K562 (cell line): ENCODE measurements around the gene EFCAB12. TPM values are rescaled to one million over a fixed set of nuclear protein-coding genes. Genes with fewer than 3 reads are reported as not detected.

ENCODE experiments used
- ATAC-seq: fragments of 200-7000 bp; cut with Tn5 transposase; 3 replicates; pipeline ENCODE4 v1.9.1; 2020; ENCODE audit warnings: moderate library complexity
- BruUV-seq: library from RNA; stranded (reverse); fragments of 400-500 nt; replicated peaks from 2 replicates; lab custom pipeline; 2021; lab: Mats Ljungman, UMichigan
- CTCF ChIA-PET: fragments of 300-600 bp; formaldehyde crosslinking; extraction: SDS; loops from one replicate; lab custom pipeline; 2021; ENCODE audit warnings: low intra/inter-chr PET ratio; lab: Yijun Ruan, JAX
- POLR2A ChIA-PET: fragments of 300-600, 350-650 bp; sonication (Branson Sonifier 250); formaldehyde crosslinking; extraction: SDS; loops from one replicate; lab custom pipeline; 2021; ENCODE audit warnings: antibody characterized with exemption, inconsistent platforms; lab: Yijun Ruan, JAX
- DNase-seq, 4 experiments: peaks; one replicate each; pipeline versions ENCODE4 v3.0.0 to v3.0.0-alpha.2; 2011 to 2018; ENCODE audit warnings: low spot score in 3 of 4, mixed read lengths in 3 of 4; ENCODE audit errors: extremely low read depth in 1 of 4
- FAIRE-seq: peaks from 2 replicates; lab custom pipeline; 2011; peaks lifted over from hg19 to GRCh38; lab: Jason Lieb, UNC
- H2AFZ ChIP-seq: 2 replicates; pipeline ENCODE4 v1.6.0; 2011; ENCODE audit warnings: low read depth, low read length, control low read depth, inconsistent platforms
- H3K27ac ChIP-seq: fragments of 200-600 bp; 3 replicates; pipeline ENCODE4 v1.8.0; 2011; ENCODE audit warnings: low read depth, mild to moderate bottlenecking, control low read depth, inconsistent platforms, low read length, moderate library complexity, mixed read lengths; ENCODE audit errors: extremely low read depth
- H3K27me3 ChIP-seq, 2 experiments: fragments of 300-600 bp in 1 of 2; 2 replicates in 1 of 2; 3 replicates in 1 of 2; pipeline versions ENCODE4 v1.6.0 to v1.8.0; 2011; ENCODE audit warnings: inconsistent platforms in 2 of 2, low read length in 2 of 2, mild to moderate bottlenecking in 1 of 2, mixed read lengths in 1 of 2, moderate library complexity in 1 of 2; ENCODE audit not compliant: control insufficient read depth in 2 of 2, insufficient read depth in 2 of 2
- H3K36me3 ChIP-seq: fragments of 300-600 bp; 3 replicates; pipeline ENCODE4 v1.8.0; 2011; ENCODE audit warnings: mild to moderate bottlenecking, low read length, inconsistent platforms; ENCODE audit not compliant: control insufficient read depth, insufficient read depth
- H3K4me1 ChIP-seq, 2 experiments: fragments of 200-600 bp in 1 of 2; replicated peaks in 1 of 2; 2 replicates in 1 of 2; 3 replicates in 1 of 2; pipeline versions ENCODE4 v1.5.1 to v1.8.0; 2011; ENCODE audit warnings: inconsistent platforms in 2 of 2, low read length in 2 of 2, mild to moderate bottlenecking in 1 of 2, mixed read lengths in 1 of 2, moderate library complexity in 1 of 2; ENCODE audit not compliant: control insufficient read depth in 2 of 2, insufficient read depth in 2 of 2
- H3K4me2 ChIP-seq: 2 replicates; pipeline ENCODE4 v1.6.1; 2011; ENCODE audit warnings: low read length, control low read depth, inconsistent platforms, mixed read lengths; ENCODE audit not compliant: insufficient read depth
- H3K4me3 ChIP-seq: fragments of 200-600 bp; sonication (generic), shearing (Covaris generic); 2 replicates; pipeline ENCODE4 v1.5.1; 2016; ENCODE audit warnings: control low read depth, inconsistent platforms
- H3K79me2 ChIP-seq: fragments of 200-600 bp; 3 replicates; pipeline ENCODE4 v1.8.0; 2011; ENCODE audit warnings: low read length, inconsistent platforms; ENCODE audit not compliant: control insufficient read depth, insufficient read depth
- H3K9ac ChIP-seq, 2 experiments: 2 replicates each; pipeline versions ENCODE4 v1.6.0 to v1.6.1; 2011; ENCODE audit warnings: low read depth in 2 of 2, low read length in 2 of 2, control low read depth in 1 of 2, inconsistent platforms in 1 of 2, mild to moderate bottlenecking in 1 of 2, mixed read lengths in 1 of 2; ENCODE audit not compliant: insufficient read depth in 1 of 2
- H3K9me1 ChIP-seq: one replicate; pipeline ENCODE4 v1.6.0; 2011; ENCODE audit warnings: inconsistent platforms, mild to moderate bottlenecking, low read length, moderate library complexity; ENCODE audit not compliant: control insufficient read depth, insufficient read depth
- H3K9me3 ChIP-seq: replicated peaks from 2 replicates; pipeline ENCODE4 v1.5.1; 2011; ENCODE audit warnings: low read depth, low read length, inconsistent platforms; ENCODE audit not compliant: control insufficient read depth, insufficient read depth
- H4K20me1 ChIP-seq: replicated peaks from 2 replicates; pipeline ENCODE4 v1.6.1; 2011; ENCODE audit warnings: low read length, inconsistent platforms, mixed read lengths; ENCODE audit not compliant: control insufficient read depth, insufficient read depth
- CSDE1 ChIP-seq, 2 experiments: fragments of 450-650 bp; IDR thresholded peaks; 2 replicates each; pipeline ENCODE4 v1.6.1; 2016; ENCODE audit warnings: mild to moderate bottlenecking in 1 of 2
- NR2C1 ChIP-seq, 2 experiments: fragments of 450-650 bp; IDR thresholded peaks; 2 replicates each; pipeline ENCODE4 v1.6.1; 2017; ENCODE audit warnings: mild to moderate bottlenecking in 2 of 2, antibody characterized with exemption in 1 of 2, inconsistent platforms in 1 of 2, missing compliant biosample characterization in 1 of 2, missing genetic modification characterization in 1 of 2
- STAG1 ChIP-seq: sonication (generic); formaldehyde crosslinking; IDR thresholded peaks from 2 replicates; pipeline ENCODE4 v1.5.0; 2020; ENCODE audit warnings: missing genetic modification reagents, borderline replicate concordance
- WGBS: fragments of 100-300 bp; shearing (Covaris generic); methylation state at CpG from one replicate; pipeline ENCODE4 v1.1.6; 2016; ENCODE audit warnings: low coverage, mixed read lengths; ENCODE audit not compliant: insufficient coverage; ENCODE audit errors: missing lambda C conversion rate; 5-methylcytosine and 5-hydroxymethylcytosine counted together
- in situ Hi-C: fragments of 300-500 bp; cut with MboI; formaldehyde crosslinking; loops from 4 replicates; pipeline ENCODE4 v1.15.0; 2018; ENCODE audit warnings: inconsistent platforms, mixed read lengths
- intact Hi-C: fragments of 100-400 bp; cut with micrococcal nuclease; formaldehyde crosslinking; loops from 2 replicates; pipeline ENCODE4 v1.14.2; 2022
- polyA plus RNA-seq, 8 experiments: library from polyadenylated mRNA; depleted of rRNA in 4 of 8; stranded (reverse) in 5 of 8; unstranded in 3 of 8; fragments of >200 nt; fragmentation: Nextera tagmentation in 2 of 8; fragmentation: Illumina TruSeq in 1 of 8; extraction: Ambion mirVana in 2 of 8; extraction: Trizol in 1 of 8; gene quantifications; 2 replicates each; pipeline versions ENCODE4 v1.2.1 to v1.2.3, GENCODE V29; 2011 to 2014; ENCODE audit warnings: inconsistent platforms in 1 of 8, missing spikeins in 1 of 8
- total RNA-seq, 7 experiments: library from RNA; depleted of rRNA in 6 of 7; stranded (reverse); fragments of >200 nt in 6 of 7; fragmentation: Illumina TruSeq in 2 of 7; extraction: Trizol in 2 of 7; gene quantifications; 2 replicates each; pipeline versions ENCODE4 v1.2.1 to v1.2.3, GENCODE V29; 2011 to 2021; ENCODE audit warnings: low replicate concordance in 1 of 7

The EFCAB12 gene
- total and polyA plus RNA-seq, 9 of the 15 experiments (the other 6 are each of a cell fraction or from before 2014, with no cell fraction given), result 0.08 to 0.95 (median 0.56) TPM; not detected in 1

DNA sequence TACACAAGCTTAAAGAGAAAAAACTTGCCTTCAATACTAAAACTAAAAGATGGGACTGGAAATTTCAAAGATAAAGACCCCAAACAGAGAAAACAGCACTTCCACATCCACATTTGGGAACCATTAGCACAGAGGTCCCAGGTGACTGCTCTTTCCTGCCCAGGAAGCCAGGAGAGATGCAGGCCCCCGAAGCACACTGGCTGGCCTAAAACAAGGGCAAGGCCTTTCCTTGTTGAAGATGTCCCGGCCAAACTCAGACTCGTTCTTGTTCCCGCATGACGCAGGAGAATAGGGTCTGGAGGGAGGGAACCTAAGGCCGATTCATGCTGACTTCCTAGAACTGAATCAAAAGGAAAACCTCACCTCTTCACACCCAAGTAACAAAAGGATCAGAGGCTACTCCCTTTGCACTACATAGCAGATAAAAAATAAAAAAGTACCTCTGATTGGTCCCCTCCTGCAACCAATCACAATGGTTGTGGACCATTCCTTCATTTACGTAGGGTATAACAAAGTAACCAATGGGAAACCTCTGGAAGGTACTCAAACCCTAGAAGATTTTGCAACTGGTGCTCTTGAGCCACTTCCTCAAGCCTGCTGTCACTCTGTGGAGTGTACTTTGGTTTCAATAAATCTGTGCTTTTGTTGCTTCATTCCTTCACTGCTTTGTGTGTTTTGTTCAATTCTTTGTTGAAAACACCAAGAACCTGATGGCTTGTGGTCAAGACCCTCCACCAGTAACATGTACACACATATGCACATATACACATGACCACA is 48.7 kb downstream of the EFCAB12 start:
- Histone ChIP-seq H3K4me3 (no peak overlapping the region), H3K79me2 (no peaks in the 10 kb centered on the region), H3K9ac (no peak overlapping the region), H3K27me3 (no peaks in the 10 kb centered on the region), H2AFZ (no peak overlapping the region), H3K27ac (no peak overlapping the region), H3K36me3 (no peaks in the 10 kb centered on the region), H3K4me2 (no peak overlapping the region), H3K4me1 (peaks cover 0 to 3% of the 10 kb centered on the region in 2 experiments; a peak in 1 of 5 replicates), H3K9me3 (no peaks in the 10 kb centered on the region), H4K20me1 (no peaks in the 10 kb centered on the region), H3K9me1 (no peaks in the 10 kb centered on the region)
- ATAC-seq (no peak), FAIRE-seq (no peak), DNase-seq (no peak)
- 34% methylated on average over 7 of the region's 7 CpGs for WGBS
- TF ChIP-seq STAG1 (CRISPR knock-in tag), result no peak
- intact Hi-C loops, result loop anchor here (5.0 to 10.0 kb wide), 2 partner anchors 58 to 225 kb away; partner anchors contain the start of genes MBD4 and PLXND1
- in situ Hi-C loops, result loop anchor here (25.0 kb wide), 1 partner anchor 433 kb away; no protein-coding TSS in a partner anchor
- ChIA-PET CTCF (no interaction called here), POLR2A (no interaction called here)
- no TSS peak for BruUV-seq

DNA sequence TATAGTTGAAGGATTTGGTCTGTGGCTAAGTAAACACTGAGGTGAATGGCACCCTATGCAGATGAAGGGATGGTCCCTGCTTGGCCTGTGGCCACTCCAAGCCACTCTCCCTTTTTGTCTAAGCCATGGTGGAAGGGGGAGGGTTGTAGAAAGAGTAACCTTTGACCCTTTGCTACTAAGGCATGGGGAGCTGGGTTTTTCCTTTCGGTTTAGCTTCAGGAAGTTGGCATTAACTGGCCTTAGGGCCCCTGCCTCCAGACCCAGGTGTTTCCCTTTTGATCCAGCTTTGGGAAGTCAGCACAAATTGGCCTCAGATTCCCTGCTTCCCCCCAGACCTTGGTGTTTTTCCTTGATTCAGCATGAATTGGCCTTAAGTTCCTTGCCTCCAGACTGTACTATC is 49.5 kb downstream of the EFCAB12 start:
- in situ Hi-C loops, result loop anchor here (25.0 kb wide), 1 partner anchor 433 kb away; no protein-coding TSS in a partner anchor
- no peak overlapping the region for H3K4me2 ChIP-seq
- CTCF ChIA-PET, result no interaction called here

More for the DNA sequence above, 49.5 kb downstream of the EFCAB12 start:
- no peaks in the 10 kb centered on the region for H3K9me1 ChIP-seq
- H3K9me3 ChIP-seq, result no peaks in the 10 kb centered on the region
- 10% methylated on average over 1 of the region's 1 CpG for WGBS
- no peak for FAIRE-seq
- H3K9ac ChIP-seq, result no peak overlapping the region
- H3K27ac ChIP-seq, result no peak overlapping the region
- H3K36me3 ChIP-seq, result no peaks in the 10 kb centered on the region
- intact Hi-C loops, result no loop called here
- ATAC-seq, result no peak
- H2AFZ ChIP-seq, result no peak overlapping the region
- BruUV-seq, result no TSS peak
- no peaks in the 10 kb centered on the region for H4K20me1 ChIP-seq
- no peak for TF ChIP-seq CSDE1 (IDR thresholded peaks at IDR 0.05)
- peak; percentile 21; the same call in 1 of the 2 replicates for TF ChIP-seq NR2C1 (IDR thresholded peaks at IDR 0.05)
- no peak for TF ChIP-seq NR2C1 (tag; IDR thresholded peaks at IDR 0.05)
- TF ChIP-seq, all 486 proteins: peak for 1
- DNase-seq, result no peak
- Histone ChIP-seq H3K4me3 (no peak overlapping the region), H3K27me3 (no peaks in the 10 kb centered on the region), H3K4me1 (0 out of 5 replicates have a peak, but pooled peaks cover 0 to 3% of the 10 kb centered on the region in 2 experiments), H3K79me2 (no peaks in the 10 kb centered on the region)
- POLR2A ChIA-PET, result no interaction called here
